Mucosa of rectum (tissue), 2 donors: Measurements from ENCODE around the gene MEF2D.

ENCODE experiments used
- H3K27ac ChIP-seq, 2 donors: one replicate each; pipeline ENCODE4 v1.7.0; 2013; ENCODE audit warnings: inconsistent platforms in 2 of 2, low read depth in 2 of 2, low read length in 2 of 2
- H3K27me3 ChIP-seq, 2 donors: one replicate each; pipeline ENCODE4 v1.7.0; 2013; ENCODE audit warnings: low read length in 2 of 2; ENCODE audit not compliant: control insufficient read depth in 2 of 2, insufficient read depth in 2 of 2
- H3K36me3 ChIP-seq, 2 donors: one replicate each; pipeline ENCODE4 v1.7.0; 2013; ENCODE audit warnings: low read length in 2 of 2; ENCODE audit not compliant: control insufficient read depth in 2 of 2, insufficient read depth in 2 of 2
- H3K4me1 ChIP-seq, 2 donors: one replicate each; pipeline ENCODE4 v1.7.0; 2013; ENCODE audit warnings: low read length in 2 of 2, mild to moderate bottlenecking in 1 of 2; ENCODE audit not compliant: control insufficient read depth in 2 of 2, insufficient read depth in 2 of 2
- H3K4me3 ChIP-seq, 2 donors: one replicate each; pipeline ENCODE4 v1.7.0; 2013; ENCODE audit warnings: low read length in 2 of 2
- H3K9ac ChIP-seq, 2 donors: one replicate each; pipeline ENCODE4 v1.7.0; 2013; ENCODE audit warnings: low read length in 2 of 2, low read depth in 1 of 2, mild to moderate bottlenecking in 1 of 2
- H3K9me3 ChIP-seq, 2 donors: one replicate each; pipeline ENCODE4 v1.7.0; 2013; ENCODE audit warnings: low read length in 2 of 2; ENCODE audit not compliant: control insufficient read depth in 2 of 2
- donor health status: healthy.
- donor health status: Normal muscosa, but diverticular disease.

The MEF2D gene

GRCh38 chr1:156502894-156503697, 2.5 kb upstream of the MEF2D start:
- no peaks in the 10 kb centered on the region for H3K36me3 ChIP-seq
- H3K4me3 ChIP-seq = peak overlapping the region; percentile 21 to 77
- peaks cover 52 to 59% of the 10 kb centered on the region in 2 donors for H3K4me1 ChIP-seq
- H3K27ac ChIP-seq = peak overlapping the region; percentile 100
- H3K9me3 ChIP-seq = no peaks in the 10 kb centered on the region
- no peaks in the 10 kb centered on the region for H3K27me3 ChIP-seq
- H3K9ac ChIP-seq = peak overlapping the region; percentile 90 to 97

DNA sequence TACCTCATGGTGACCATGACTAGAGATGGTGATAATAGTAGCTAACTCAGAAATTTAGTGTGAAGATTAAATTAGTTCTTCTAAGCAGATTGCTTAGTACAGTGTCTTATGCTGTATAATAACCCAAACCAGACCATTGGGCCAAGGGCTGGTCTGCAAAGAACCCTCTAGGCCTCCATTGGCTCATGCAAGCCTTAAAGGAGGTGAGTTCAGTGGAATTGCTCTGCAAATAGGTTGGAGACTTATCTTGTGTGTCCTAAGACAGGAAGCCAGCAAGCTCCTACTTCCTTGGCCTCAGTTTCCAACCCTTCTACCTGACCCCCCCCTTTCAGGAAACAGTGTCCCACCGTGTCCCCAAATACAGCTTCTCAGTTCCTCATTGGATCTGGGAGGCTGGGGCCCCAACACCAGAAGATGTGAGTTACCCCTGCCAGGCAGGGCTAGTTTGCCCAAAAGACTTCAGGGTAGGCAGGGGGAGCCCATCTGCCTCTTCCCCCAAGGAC, 1.9 kb upstream of the MEF2D start:
- Histone ChIP-seq H3K4me1 (peaks cover 55 to 61% of the 10 kb centered on the region in 2 donors), H3K27me3 (no peaks in the 10 kb centered on the region), H3K36me3 (no peaks in the 10 kb centered on the region), H3K9ac (peak overlapping the region; percentile 90 to 97), H3K27ac (peak overlapping the region; percentile 100), H3K9me3 (no peaks in the 10 kb centered on the region), H3K4me3 (peak overlapping the region; percentile 72 to 77)

- Histone ChIP-seq H3K27me3 (no peaks in the 10 kb centered on the region), H3K27ac (peak overlapping the region; percentile 100), H3K9me3 (no peaks in the 10 kb centered on the region), H3K9ac (peak overlapping the region; percentile 98), H3K36me3 (no peaks in the 10 kb centered on the region), H3K4me3 (peak overlapping the region; percentile 88 to 96), H3K4me1 (peaks cover 68 to 74% of the 10 kb centered on the region in 2 donors)
Measured at GRCh38 chr1:156500793-156501506, 375 bp upstream of the MEF2D start.

DNA sequence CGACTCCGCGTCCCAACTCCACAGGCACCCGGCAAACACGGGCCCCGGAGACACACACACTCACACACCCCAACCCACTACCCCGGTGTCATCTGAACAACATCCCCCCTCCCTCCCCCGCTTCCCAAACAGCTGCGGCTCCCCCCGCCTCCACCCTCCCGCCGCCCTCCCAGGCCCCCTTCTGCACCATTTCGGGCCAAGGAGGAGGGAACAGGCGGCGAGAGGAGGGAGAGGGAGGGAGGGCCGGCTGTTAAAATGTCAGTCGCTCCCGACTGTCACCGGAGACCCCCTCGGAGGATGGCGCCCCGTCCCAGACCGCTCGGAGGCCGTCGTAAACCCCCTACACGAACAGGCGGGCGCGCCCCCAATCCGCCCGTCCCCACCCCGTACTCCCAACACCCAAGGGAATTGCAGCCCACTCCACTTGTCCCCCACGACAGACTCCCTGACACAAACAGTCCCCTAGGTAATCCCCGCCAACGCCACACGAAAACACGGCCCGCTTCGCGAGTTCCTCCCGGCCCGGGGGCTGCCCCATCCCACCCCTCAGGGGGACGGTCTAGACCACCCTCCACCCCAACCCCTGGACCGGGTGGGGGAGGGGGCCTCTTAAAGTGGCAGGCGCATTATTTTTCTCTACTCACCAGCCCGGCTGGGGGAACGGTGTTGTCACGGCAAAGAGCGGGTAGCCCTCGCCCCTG, 583 bp downstream of the MEF2D start:
- Histone ChIP-seq H3K36me3 (peaks cover 1 to 4% of the 10 kb centered on the region in 2 donors), H3K4me1 (peaks cover 73 to 76% of the 10 kb centered on the region in 2 donors), H3K4me3 (peak overlapping the region; percentile 88 to 96), H3K9me3 (no peaks in the 10 kb centered on the region), H3K27ac (peak overlapping the region; percentile 100), H3K27me3 (no peaks in the 10 kb centered on the region), H3K9ac (peak overlapping the region; percentile 98)

- Histone ChIP-seq H3K9ac (peak overlapping the region; percentile 81 to 98), H3K27ac (peak overlapping the region; percentile 86 to 100), H3K27me3 (no peaks in the 10 kb centered on the region), H3K9me3 (no peaks in the 10 kb centered on the region), H3K36me3 (peaks cover 4 to 10% of the 10 kb centered on the region in 2 donors), H3K4me1 (peaks cover 75 to 77% of the 10 kb centered on the region in 2 donors), H3K4me3 (peak overlapping the region; percentile 88 to 96)
Measured at GRCh38 chr1:156499194-156499841, 1.3 kb downstream of the MEF2D start.

GRCh38 chr1:156498432-156499193, 2.0 kb downstream of the MEF2D start:
- H3K36me3 ChIP-seq = peaks cover 4 to 16% of the 10 kb centered on the region in 2 donors
- peak overlapping the region; percentile 81 to 98 for H3K9ac ChIP-seq
- H3K9me3 ChIP-seq = no peaks in the 10 kb centered on the region
- H3K27ac ChIP-seq = peak overlapping the region; percentile 86 to 100
- no peaks in the 10 kb centered on the region for H3K27me3 ChIP-seq
- H3K4me1 ChIP-seq = peaks cover 75 to 77% of the 10 kb centered on the region in 2 donors
- peak overlapping the region; percentile 88 to 96 for H3K4me3 ChIP-seq

DNA sequence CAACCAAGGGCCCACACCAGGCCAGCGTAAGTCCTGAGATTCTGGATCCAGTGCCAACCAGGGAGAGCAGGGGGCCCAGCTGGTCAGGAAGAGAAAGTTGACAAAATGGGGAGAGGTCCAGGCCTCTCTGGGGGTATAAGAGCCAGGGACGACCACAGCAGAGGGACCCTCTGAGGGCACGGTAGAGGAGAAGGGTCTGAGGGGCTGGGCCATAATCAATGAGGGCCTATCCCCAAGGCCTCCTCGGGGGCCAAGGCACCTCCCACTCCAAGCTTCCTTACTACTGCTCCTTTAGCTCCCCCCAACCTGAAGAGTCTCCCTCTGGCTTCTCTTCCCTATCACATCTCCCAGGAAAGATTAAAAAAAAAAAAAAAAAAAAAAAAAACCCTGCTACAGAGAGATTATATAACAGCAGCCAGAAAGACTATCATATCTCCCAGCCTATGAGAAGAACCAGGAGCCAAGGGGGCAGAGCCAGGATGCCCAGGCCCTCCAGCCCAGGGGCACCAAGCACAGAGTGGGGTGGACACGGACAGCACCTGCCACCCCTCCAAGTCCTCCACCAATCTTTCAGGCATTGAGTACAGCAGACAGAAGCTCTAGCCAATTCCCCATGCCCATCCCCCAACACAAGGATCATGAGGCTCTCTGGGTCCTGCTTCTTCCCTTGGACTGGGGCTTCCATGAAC, 2.7 kb downstream of the MEF2D start:
- H3K9me3 ChIP-seq = no peaks in the 10 kb centered on the region
- peaks cover 75 to 77% of the 10 kb centered on the region in 2 donors for H3K4me1 ChIP-seq
- H3K4me3 ChIP-seq = peak overlapping the region; percentile 88 to 96
- peaks cover 4 to 18% of the 10 kb centered on the region in 2 donors for H3K36me3 ChIP-seq
- peak overlapping the region in 1 of 2 donors; percentile 36 for H3K9ac ChIP-seq
- no peaks in the 10 kb centered on the region for H3K27me3 ChIP-seq
- H3K27ac ChIP-seq = peak overlapping the region; percentile 82 to 86

GRCh38 chr1:156497078-156497742, 3.4 kb downstream of the MEF2D start:
- Histone ChIP-seq H3K4me3 (peak overlapping the region; percentile 32 to 88), H3K9ac (peak overlapping the region in 1 of 2 donors; percentile 36), H3K4me1 (peaks cover 75 to 77% of the 10 kb centered on the region in 2 donors)

More at GRCh38 chr1:156497078-156497742, 3.4 kb downstream of the MEF2D start:
- Histone ChIP-seq H3K36me3 (peaks cover 4 to 19% of the 10 kb centered on the region in 2 donors), H3K27ac (peak overlapping the region; percentile 76 to 82), H3K27me3 (no peaks in the 10 kb centered on the region), H3K9me3 (no peaks in the 10 kb centered on the region)
